B cell (primary cell): ENCODE results near the gene KRR1. TPM values are rescaled to one million over a fixed set of nuclear protein-coding genes. Genes with fewer than 3 reads are reported as not detected.

Experiments
- ATAC-seq: fragments of 200-7000 bp; cut with Tn5 transposase; one replicate; pipeline ENCODE4 v1.10.0; 2021; ENCODE audit warnings: low read depth, mild to moderate bottlenecking, moderate number of reproducible peaks, moderate library complexity
- CTCF ChIA-PET: fragments of 350-600 bp; sonication (Branson Sonifier 250); formaldehyde crosslinking; loops from one replicate; lab custom pipeline; 2021; ENCODE audit warnings: antibody characterized with exemption, inconsistent platforms; lab: Charles Lee
- POLR2A ChIA-PET: fragments of 350-600 bp; sonication (Branson Sonifier 250); formaldehyde crosslinking; loops from one replicate; lab custom pipeline; 2021; ENCODE audit warnings: antibody characterized with exemption; lab: Charles Lee
- DNase-seq: peaks from one replicate; pipeline ENCODE4 v3.0.0; 2013
- H2AFZ ChIP-seq: 2 replicates; pipeline ENCODE4 v1.6.1; 2012; ENCODE audit warnings: mild to moderate bottlenecking, low read depth, low read length; ENCODE audit not compliant: insufficient read depth, poor library complexity, severe bottlenecking
- H3K27ac ChIP-seq, 2 donors: 1 replicate in 1 of 2; 2 replicates in 1 of 2; pipeline ENCODE4 v1.5.1; 2012 to 2013; ENCODE audit warnings: low read length in 2 of 2, mild to moderate bottlenecking in 2 of 2, moderate library complexity in 1 of 2
- H3K27me3 ChIP-seq, 4 experiments: fragments of 200-600 bp in 1 of 4; sonication (generic) in 1 of 4; replicated peaks in 1 of 4; 1 replicate in 2 of 4; 2 replicates in 2 of 4; pipeline versions ENCODE4 v1.6.1 to v1.7.0; 2013 to 2016; ENCODE audit warnings: low read length in 3 of 4, mild to moderate bottlenecking in 2 of 4, mixed read lengths in 1 of 4, moderate library complexity in 1 of 4; ENCODE audit not compliant: insufficient read depth in 4 of 4, control insufficient read depth in 3 of 4; ENCODE audit errors: control extremely low read depth in 1 of 4
- H3K36me3 ChIP-seq, 2 experiments: replicated peaks in 1 of 2; 1 replicate in 1 of 2; 2 replicates in 1 of 2; pipeline versions ENCODE4 v1.6.1 to v1.7.1; 2013; ENCODE audit warnings: low read length in 1 of 2; ENCODE audit not compliant: insufficient read depth in 2 of 2, control insufficient read depth in 1 of 2; ENCODE audit errors: control extremely low read depth in 1 of 2, extremely low read depth in 1 of 2
- H3K4me1 ChIP-seq, 2 donors: fragments of 200-600 bp in 1 of 2; sonication (generic) in 1 of 2; 1 replicate in 1 of 2; 2 replicates in 1 of 2; pipeline versions ENCODE4 v1.5.1 to v1.6.1; 2013 to 2017; ENCODE audit warnings: low read length in 2 of 2; ENCODE audit not compliant: control insufficient read depth in 2 of 2, insufficient read depth in 2 of 2
- H3K4me2 ChIP-seq: replicated peaks from 2 replicates; pipeline ENCODE3; 2012; ENCODE audit warnings: mild to moderate bottlenecking, low read depth, low read length; ENCODE audit not compliant: poor library complexity, severe bottlenecking
- H3K4me3 ChIP-seq, 5 experiments: fragments of 200-600 bp in 1 of 5; sonication (generic) in 1 of 5; 1 replicate in 3 of 5; 2 replicates in 2 of 5; pipeline versions ENCODE4 v1.5.1 to v1.7.0; 2011 to 2016; ENCODE audit warnings: low read length in 4 of 5, mild to moderate bottlenecking in 4 of 5, low read depth in 2 of 5, control low read depth in 1 of 5, moderate library complexity in 1 of 5; ENCODE audit not compliant: insufficient read depth in 1 of 5; ENCODE audit errors: control extremely low read depth in 1 of 5, extremely low read depth in 1 of 5
- H3K79me2 ChIP-seq: fragments of 200-600 bp; sonication (generic); one replicate; pipeline ENCODE4 v1.6.0; 2016; ENCODE audit warnings: low read length; ENCODE audit not compliant: control insufficient read depth, insufficient read depth
- H3K9ac ChIP-seq: fragments of 200-600 bp; sonication (generic); 2 replicates; pipeline ENCODE4 v1.6.1; 2017; ENCODE audit warnings: mild to moderate bottlenecking, low read length, moderate library complexity
- H3K9me3 ChIP-seq, 3 donors: one replicate each; pipeline versions ENCODE4 v1.6.1 to v1.7.1; 2013; ENCODE audit warnings: low read length in 2 of 3; ENCODE audit not compliant: control insufficient read depth in 2 of 3, insufficient read depth in 1 of 3; ENCODE audit errors: control extremely low read depth in 1 of 3
- H4K20me1 ChIP-seq: 2 replicates; pipeline ENCODE4 v1.6.0; 2012; ENCODE audit warnings: mild to moderate bottlenecking, low read length; ENCODE audit not compliant: insufficient read depth, control insufficient read depth, poor library complexity, severe bottlenecking
- H3K27ac Mint-ChIP-seq: one replicate; pipeline ENCODE4 v1.8.0; 2021; ENCODE audit warnings: mixed read lengths
- H3K27me3 Mint-ChIP-seq: one replicate; pipeline ENCODE4 v1.8.0; 2021; ENCODE audit warnings: mixed read lengths
- H3K4me1 Mint-ChIP-seq: one replicate; pipeline ENCODE4 v1.8.0; 2021; ENCODE audit warnings: mixed read lengths
- H3K4me3 Mint-ChIP-seq: one replicate; pipeline ENCODE4 v1.8.0; 2021; ENCODE audit warnings: mixed read lengths
- H3K9me3 Mint-ChIP-seq: one replicate; pipeline ENCODE4 v1.8.0; 2022; ENCODE audit warnings: mixed read lengths; ENCODE audit not compliant: insufficient read depth
- CTCF ChIP-seq: fragments of 200-600 bp; IDR thresholded peaks from one replicate; pipeline ENCODE4 v1.8.0; 2022; ENCODE audit warnings: antibody characterized with exemption, mild to moderate bottlenecking
- EZH2 ChIP-seq: IDR thresholded peaks from 2 replicates; pipeline ENCODE4 v1.6.1; 2012; ENCODE audit warnings: borderline replicate concordance, low read depth, mild to moderate bottlenecking, moderate library complexity, low read length; ENCODE audit not compliant: insufficient read depth, poor library complexity, severe bottlenecking
- WGBS: methylation state at CpG from one replicate; pipeline ENCODE4 v1.1.5; 2013; ENCODE audit warnings: missing lambda C conversion rate; ENCODE audit not compliant: insufficient coverage; 5-methylcytosine and 5-hydroxymethylcytosine counted together
- intact Hi-C: fragments of 100-400 bp; cut with micrococcal nuclease; formaldehyde crosslinking; loops from one replicate; pipeline ENCODE4 v1.10.0; 2022
- polyA plus RNA-seq: library from polyadenylated mRNA; depleted of rRNA; stranded (reverse); fragments of >200 nt; gene quantifications from 2 replicates; pipeline ENCODE4 v1.2.3, GENCODE V29; 2012
- total RNA-seq, 2 donors: library from RNA; stranded (reverse); fragments of 120-200 nt in 1 of 2; gene quantifications; 1 replicate in 1 of 2; 2 replicates in 1 of 2; pipeline versions ENCODE4 v1.2.3 to v1.2.4, GENCODE V29; 2013 to 2022

Gene KRR1
- total and polyA plus RNA-seq, 2 donors (not counting 1 experiment from before 2014, with no cell fraction given), result 16.3 to 87.7 TPM

DNA sequence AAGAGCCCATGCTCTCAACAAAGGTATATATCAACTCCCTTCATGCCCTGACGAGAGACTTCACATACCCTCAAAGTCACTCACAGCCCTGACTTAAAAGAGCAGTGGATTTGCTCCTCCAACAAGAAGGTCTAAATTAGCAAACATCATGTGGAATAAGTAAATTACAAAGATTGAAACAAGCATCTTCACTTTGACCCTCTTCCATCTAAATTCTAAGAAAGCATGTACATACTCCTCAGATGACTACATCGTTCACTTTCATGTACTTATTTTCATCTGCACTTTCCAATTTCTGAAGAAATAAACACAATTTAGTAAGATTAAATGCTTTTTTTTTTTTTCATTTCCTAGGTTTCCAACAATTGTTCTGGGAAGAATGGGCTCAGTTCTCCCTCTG lies 38.6 kb upstream of the KRR1 start:
- ATAC-seq, result no peak
- Mint-ChIP-seq H3K4me1 (no peaks in the 10 kb centered on the region), H3K4me3 (no peak overlapping the region), H3K9me3 (no peaks in the 10 kb centered on the region), H3K27ac (no peak overlapping the region), H3K27me3 (peaks cover 30% of the 10 kb centered on the region)
- Histone ChIP-seq H2AFZ (no peak overlapping the region), H3K4me3 (no peak overlapping the region), H3K9me3 (no peaks in the 10 kb centered on the region), H3K9ac (no peak overlapping the region), H3K4me2 (no peak overlapping the region), H4K20me1 (no peaks in the 10 kb centered on the region), H3K4me1 (no peaks in the 10 kb centered on the region), H3K27me3 (peaks cover 0 to 6% (median 0%) of the 10 kb centered on the region in 4 experiments), H3K36me3 (no peaks in the 10 kb centered on the region), H3K79me2 (no peaks in the 10 kb centered on the region), H3K27ac (no peak overlapping the region)
- intact Hi-C loops, result no loop called here
- ChIA-PET CTCF (interaction anchor here (0.7 kb wide), 1 partner anchor 254 kb away, joined by 3 read pairs; no protein-coding TSS in a partner anchor), POLR2A (no interaction called here)
- no CpG with 5 or more reads among the region's 2 CpGs for WGBS
- DNase-seq, result no peak
- TF ChIP-seq CTCF, result no peak
- TF ChIP-seq EZH2, result no peak

DNA sequence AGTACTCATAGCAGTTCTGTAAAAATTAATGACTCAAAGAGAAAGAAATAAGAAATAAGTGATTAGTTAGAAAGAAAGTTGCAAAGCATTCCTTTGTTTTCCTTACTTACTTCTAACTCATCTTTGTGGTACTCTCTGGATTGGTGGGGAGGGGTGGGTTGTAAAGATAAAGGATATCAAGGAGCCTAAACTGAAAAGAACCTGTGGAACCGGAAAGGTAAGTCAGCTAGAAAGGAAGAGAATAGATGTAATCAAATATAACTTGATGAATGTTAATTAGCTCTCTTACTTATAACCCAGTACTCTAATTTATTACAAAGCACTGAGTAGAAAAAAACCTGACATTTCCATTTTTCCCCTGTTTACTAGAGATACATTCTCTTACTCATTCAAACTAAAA lies 37.5 kb upstream of the KRR1 start:
- no peaks in the 10 kb centered on the region for H3K79me2 ChIP-seq
- no peak overlapping the region for H3K27ac ChIP-seq
- no peak overlapping the region for H2AFZ ChIP-seq
- H3K9me3 Mint-ChIP-seq, result no peaks in the 10 kb centered on the region
- H4K20me1 ChIP-seq, result no peaks in the 10 kb centered on the region
- DNase-seq (no peak), ATAC-seq (no peak)
- no peaks in the 10 kb centered on the region for H3K9me3 ChIP-seq
- no peaks in the 10 kb centered on the region for H3K36me3 ChIP-seq
- no CpG with 5 or more reads among the region's 1 CpG for WGBS
- no peak overlapping the region for H3K27ac Mint-ChIP-seq
- no peak for TF ChIP-seq EZH2
- TF ChIP-seq CTCF, result no peak
- H3K4me1 ChIP-seq, result no peaks in the 10 kb centered on the region
- no peaks in the 10 kb centered on the region for H3K4me1 Mint-ChIP-seq
- H3K4me3 ChIP-seq, result no peak overlapping the region
- H3K4me2 ChIP-seq, result no peak overlapping the region
- CTCF ChIA-PET, result no interaction called here
- POLR2A ChIA-PET, result no interaction called here
- H3K27me3 ChIP-seq, result peaks cover 0 to 11% (median 0%) of the 10 kb centered on the region in 4 experiments
- H3K9ac ChIP-seq, result no peak overlapping the region
- H3K27me3 Mint-ChIP-seq, result peaks cover 39% of the 10 kb centered on the region
- intact Hi-C loops, result no loop called here
- H3K4me3 Mint-ChIP-seq, result no peak overlapping the region
